HEK293T (cell line): ENCODE data around the gene CHD3.

ENCODE experiments used
- ARNT ChIP-seq: fragments of 450-650 bp; IDR thresholded peaks from 2 replicates; pipeline ENCODE4 v1.6.1; 2017; ENCODE audit warnings: mild to moderate bottlenecking
- BHLHE40 ChIP-seq: fragments of 450-650 bp; IDR thresholded peaks from 2 replicates; pipeline ENCODE4 v1.6.1; 2016; ENCODE audit warnings: mild to moderate bottlenecking, moderate library complexity, borderline replicate concordance
- ELF4 ChIP-seq: fragments of 450-650 bp; IDR thresholded peaks from 2 replicates; pipeline ENCODE4 v1.6.1; 2017; ENCODE audit warnings: antibody characterized with exemption
- FOXA1 ChIP-seq: fragments of 450-650 bp; IDR thresholded peaks from 2 replicates; pipeline ENCODE4 v1.6.1; 2016; ENCODE audit warnings: mild to moderate bottlenecking
- FOXK2 ChIP-seq: fragments of 450-650 bp; IDR thresholded peaks from 2 replicates; pipeline ENCODE4 v1.6.1; 2016; ENCODE audit warnings: mild to moderate bottlenecking
- FOXM1 ChIP-seq: fragments of 450-650 bp; IDR thresholded peaks from 2 replicates; pipeline ENCODE4 v1.6.1; 2017; ENCODE audit warnings: mild to moderate bottlenecking, borderline replicate concordance
- LEF1 ChIP-seq: fragments of 450-650 bp; IDR thresholded peaks from 2 replicates; pipeline ENCODE4 v1.6.1; 2017; ENCODE audit warnings: mild to moderate bottlenecking, borderline replicate concordance
- NFRKB ChIP-seq: fragments of 450-650 bp; IDR thresholded peaks from 2 replicates; pipeline ENCODE4 v1.6.1; 2016; ENCODE audit warnings: mild to moderate bottlenecking, moderate library complexity
- SP1 ChIP-seq: fragments of 450-650 bp; IDR thresholded peaks from 2 replicates; pipeline ENCODE4 v1.6.1; 2017
- SUZ12 ChIP-seq: fragments of 450-650 bp; IDR thresholded peaks from 2 replicates; pipeline ENCODE4 v1.6.1; 2016; ENCODE audit warnings: mild to moderate bottlenecking
- TARDBP ChIP-seq: fragments of 450-650 bp; IDR thresholded peaks from 2 replicates; pipeline ENCODE4 v1.6.1; 2016
- ZNF384 ChIP-seq: fragments of 450-650 bp; IDR thresholded peaks from 2 replicates; pipeline ENCODE4 v1.6.1; 2016
- TF ChIP-seq, protein P1 (sequence below): fragments of 450-650 bp; IDR thresholded peaks from 2 replicates; pipeline ENCODE4 v1.6.1; 2016

DNA sequence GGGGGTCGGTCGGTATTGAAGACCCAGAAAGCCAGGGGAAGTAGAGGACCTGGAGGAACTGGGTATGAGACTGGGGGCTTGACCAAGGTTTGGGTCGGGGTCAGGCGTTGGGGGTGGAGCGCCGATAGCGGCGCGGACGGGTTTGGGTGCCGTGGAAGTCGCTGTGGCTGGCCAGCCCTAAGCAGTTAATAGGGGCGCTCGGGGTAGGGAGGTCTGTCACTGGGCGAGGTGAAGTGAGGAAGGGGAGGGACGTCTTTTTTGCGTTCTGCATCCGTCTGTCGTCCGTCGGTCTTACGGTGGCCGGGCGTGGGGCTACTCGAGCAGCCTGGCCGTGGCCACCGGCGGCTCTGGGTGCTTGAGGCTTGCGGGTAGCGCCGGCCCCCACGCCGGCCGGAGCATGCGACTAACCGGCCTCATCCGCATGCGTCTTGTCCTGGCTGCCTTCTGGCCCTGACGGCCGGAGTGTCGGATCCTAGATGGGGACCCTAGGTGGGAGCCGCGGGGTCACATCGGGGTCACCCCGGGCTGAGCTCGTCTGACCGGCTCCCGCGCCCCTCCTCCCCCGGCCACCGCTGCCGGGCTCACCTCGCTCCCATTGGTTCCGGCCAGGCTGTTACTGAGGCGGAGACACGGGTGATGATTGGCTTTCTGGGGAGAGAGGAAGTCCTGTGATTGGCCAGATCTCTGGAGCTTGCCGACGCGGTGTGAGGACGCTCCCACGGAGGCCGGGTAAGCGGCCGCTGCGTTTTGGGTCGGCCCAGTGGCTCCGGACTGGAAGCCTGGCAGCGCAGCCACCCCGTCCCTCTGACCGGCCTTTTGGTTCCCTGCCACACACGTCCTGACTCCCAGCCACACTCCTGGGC, 44.1 kb upstream of the CHD3 start:
- TF ChIP-seq LEF1 (no peak), SP1 (no peak), ZNF384 (no peak), SUZ12 (no peak), FOXA1 (no peak), FOXM1 (no peak), TARDBP (peak; percentile 22; the same call in 1 of the 2 replicates), ARNT (no peak), NFRKB (no peak), BHLHE40 (no peak), FOXK2 (no peak), ELF4 (no peak)
- TF ChIP-seq, protein P1, sequence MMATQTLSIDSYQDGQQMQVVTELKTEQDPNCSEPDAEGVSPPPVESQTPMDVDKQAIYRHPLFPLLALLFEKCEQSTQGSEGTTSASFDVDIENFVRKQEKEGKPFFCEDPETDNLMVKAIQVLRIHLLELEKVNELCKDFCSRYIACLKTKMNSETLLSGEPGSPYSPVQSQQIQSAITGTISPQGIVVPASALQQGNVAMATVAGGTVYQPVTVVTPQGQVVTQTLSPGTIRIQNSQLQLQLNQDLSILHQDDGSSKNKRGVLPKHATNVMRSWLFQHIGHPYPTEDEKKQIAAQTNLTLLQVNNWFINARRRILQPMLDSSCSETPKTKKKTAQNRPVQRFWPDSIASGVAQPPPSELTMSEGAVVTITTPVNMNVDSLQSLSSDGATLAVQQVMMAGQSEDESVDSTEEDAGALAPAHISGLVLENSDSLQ, result no peak
